Measurements from ENCODE around the gene PPP1CA.
A peak's percentile ranks its signal among the peaks of the same experiment; 100 is the strongest.
"Not testable (repeated sequence)": the region's sequence is repeated elsewhere in the genome, so short reads cannot be mapped to it uniquely, and the experiment has no call there.

The PPP1CA gene

GRCh38 chr11:67429722-67430121 is 28.1 kb upstream of the PPP1CA start:
- Histone ChIP-seq H3K27me3 (ENCODE audit: insufficient read depth, low read depth, severe bottlenecking) (no peaks in the 10 kb centered on the region), H3K4me3 (ENCODE audit: low read depth, low read length) (no peak overlapping the region), H3K36me3 (peaks cover 52% of the 10 kb centered on the region), H3K9me3 (ENCODE audit: severe bottlenecking) (no peaks in the 10 kb centered on the region), H3K27ac (no peak overlapping the region)
- no peak for DNase-seq
- TF ChIP-seq, protein P1, sequence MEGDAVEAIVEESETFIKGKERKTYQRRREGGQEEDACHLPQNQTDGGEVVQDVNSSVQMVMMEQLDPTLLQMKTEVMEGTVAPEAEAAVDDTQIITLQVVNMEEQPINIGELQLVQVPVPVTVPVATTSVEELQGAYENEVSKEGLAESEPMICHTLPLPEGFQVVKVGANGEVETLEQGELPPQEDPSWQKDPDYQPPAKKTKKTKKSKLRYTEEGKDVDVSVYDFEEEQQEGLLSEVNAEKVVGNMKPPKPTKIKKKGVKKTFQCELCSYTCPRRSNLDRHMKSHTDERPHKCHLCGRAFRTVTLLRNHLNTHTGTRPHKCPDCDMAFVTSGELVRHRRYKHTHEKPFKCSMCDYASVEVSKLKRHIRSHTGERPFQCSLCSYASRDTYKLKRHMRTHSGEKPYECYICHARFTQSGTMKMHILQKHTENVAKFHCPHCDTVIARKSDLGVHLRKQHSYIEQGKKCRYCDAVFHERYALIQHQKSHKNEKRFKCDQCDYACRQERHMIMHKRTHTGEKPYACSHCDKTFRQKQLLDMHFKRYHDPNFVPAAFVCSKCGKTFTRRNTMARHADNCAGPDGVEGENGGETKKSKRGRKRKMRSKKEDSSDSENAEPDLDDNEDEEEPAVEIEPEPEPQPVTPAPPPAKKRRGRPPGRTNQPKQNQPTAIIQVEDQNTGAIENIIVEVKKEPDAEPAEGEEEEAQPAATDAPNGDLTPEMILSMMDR (IDR thresholded peaks at IDR 0.05; ENCODE audit: low read depth, low read length), result no peak

- Histone ChIP-seq H3K36me3 (peaks cover 47% of the 10 kb centered on the region), H3K27ac (peak overlapping the region; percentile 79; the same call in 1 of the 2 replicates), H3K9me3 (ENCODE audit: severe bottlenecking) (no peaks in the 10 kb centered on the region), H3K4me3 (ENCODE audit: low read depth, low read length) (peak overlapping the region; percentile 81), H3K27me3 (ENCODE audit: insufficient read depth, low read depth, severe bottlenecking) (no peaks in the 10 kb centered on the region)
- DNase-seq, result no peak
- TF ChIP-seq, protein P1 (IDR thresholded peaks at IDR 0.05; ENCODE audit: low read depth, low read length), result no peak
Measured at GRCh38 chr11:67429038-67429668, 27.5 kb upstream of the PPP1CA start.

GRCh38 chr11:67428052-67429001 is 26.7 kb upstream of the PPP1CA start, which contains the start of gene RPS6KB2:
Gene RPS6KB2, plus strand, starts transcription at chr11:67428494. Its CDS starts 52 bp downstream, at chr11:67428546.
- DNase-seq, result peak; percentile 98
- peak within 1 kb of the TSS; percentile 79 for H3K27ac ChIP-seq
- H3K4me3 ChIP-seq (ENCODE audit: low read depth, low read length), result peak within 1 kb of the TSS; percentile 81
- TF ChIP-seq, protein P1 (IDR thresholded peaks at IDR 0.05; ENCODE audit: low read depth, low read length), result no peak
- no peaks in the 10 kb centered on the region for H3K27me3 ChIP-seq (ENCODE audit: insufficient read depth, low read depth, severe bottlenecking)
- no peaks in the 10 kb centered on the region for H3K9me3 ChIP-seq (ENCODE audit: severe bottlenecking)
- peaks cover 38% of the 10 kb centered on the region for H3K36me3 ChIP-seq

- not testable (repeated sequence) for H3K27me3 ChIP-seq (ENCODE audit: insufficient read depth, low read depth, severe bottlenecking); H3K9me3 ChIP-seq (ENCODE audit: severe bottlenecking); H3K4me3 ChIP-seq (ENCODE audit: low read depth, low read length); DNase-seq
- Histone ChIP-seq H3K36me3 (peaks cover 29% of the 10 kb centered on the region), H3K27ac (peak overlapping the region; percentile 79; the same call in 1 of the 2 replicates)
Measured at GRCh38 chr11:67427364-67427859, 25.8 kb upstream of the PPP1CA start.

- Histone ChIP-seq H3K4me3 (ENCODE audit: low read depth, low read length) (no peak overlapping the region), H3K27me3 (ENCODE audit: insufficient read depth, low read depth, severe bottlenecking) (no peaks in the 10 kb centered on the region), H3K9me3 (ENCODE audit: severe bottlenecking) (no peaks in the 10 kb centered on the region), H3K27ac (peak overlapping the region; percentile 60), H3K36me3 (no peaks in the 10 kb centered on the region)
- DNase-seq, result no peak
- TF ChIP-seq, protein P1 (IDR thresholded peaks at IDR 0.05; ENCODE audit: low read depth, low read length), result no peak
Measured at GRCh38 chr11:67423891-67424613, 22.4 kb upstream of the PPP1CA start.

Measured in WERI-Rb-1 (cell line).